Renal cortical epithelial cell (primary cell): Measurements from ENCODE around the gene NAV2. TPM values are rescaled to one million over a fixed set of nuclear protein-coding genes. Genes with fewer than 3 reads are reported as not detected.
A peak's percentile ranks its signal among the peaks of the same experiment; 100 is the strongest.

ENCODE experiments used
- DNase-seq: peaks from one replicate; pipeline ENCODE4 v3.0.0-alpha.2; 2011; ENCODE audit warnings: low read depth
- total RNA-seq: library from RNA; depleted of rRNA; stranded (reverse); fragments of >200 nt; gene quantifications from 2 replicates; pipeline ENCODE4 v1.2.3, GENCODE V29; 2014

Gene NAV2
- total RNA-seq, 1 donor from 2014 or later, result 41.1 TPM

GRCh38 chr11:19811380-19811779 is 98.7 kb downstream of the NAV2 start:
- peak; percentile 48 for DNase-seq

GRCh38 chr11:19812096-19812495 is 99.5 kb downstream of the NAV2 start:
- DNase-seq, result no peak

DNA sequence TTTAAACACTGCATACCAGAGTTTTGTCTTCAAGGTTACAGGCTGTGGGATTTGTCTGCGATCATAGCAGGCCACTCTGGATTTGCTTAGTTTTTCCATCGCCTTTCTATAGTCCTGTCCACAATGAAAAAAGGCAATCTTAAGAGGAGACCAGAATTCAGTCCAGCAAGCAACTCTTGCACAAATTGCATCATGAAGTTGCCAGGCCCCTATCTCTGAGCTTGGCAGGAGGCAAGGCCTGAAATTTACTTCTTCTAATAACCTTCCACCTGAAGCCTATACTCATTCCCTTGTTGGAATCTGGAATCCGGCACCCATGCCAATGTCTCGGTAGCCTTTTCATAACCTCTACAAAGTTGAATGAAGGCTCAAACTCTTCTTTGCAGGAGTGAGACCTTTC is 100.1 kb downstream of the NAV2 start:
- no peak for DNase-seq

- no peak for DNase-seq
Observed at GRCh38 chr11:19813158-19813879, 100.7 kb downstream of the NAV2 start.

GRCh38 chr11:19814421-19814820 is 101.8 kb downstream of the NAV2 start:
- no peak for DNase-seq

- DNase-seq, result no peak
Observed at GRCh38 chr11:19816040-19816439, 103.4 kb downstream of the NAV2 start.

- no peak for DNase-seq
Observed at GRCh38 chr11:19816817-19817216, 104.2 kb downstream of the NAV2 start.

DNA sequence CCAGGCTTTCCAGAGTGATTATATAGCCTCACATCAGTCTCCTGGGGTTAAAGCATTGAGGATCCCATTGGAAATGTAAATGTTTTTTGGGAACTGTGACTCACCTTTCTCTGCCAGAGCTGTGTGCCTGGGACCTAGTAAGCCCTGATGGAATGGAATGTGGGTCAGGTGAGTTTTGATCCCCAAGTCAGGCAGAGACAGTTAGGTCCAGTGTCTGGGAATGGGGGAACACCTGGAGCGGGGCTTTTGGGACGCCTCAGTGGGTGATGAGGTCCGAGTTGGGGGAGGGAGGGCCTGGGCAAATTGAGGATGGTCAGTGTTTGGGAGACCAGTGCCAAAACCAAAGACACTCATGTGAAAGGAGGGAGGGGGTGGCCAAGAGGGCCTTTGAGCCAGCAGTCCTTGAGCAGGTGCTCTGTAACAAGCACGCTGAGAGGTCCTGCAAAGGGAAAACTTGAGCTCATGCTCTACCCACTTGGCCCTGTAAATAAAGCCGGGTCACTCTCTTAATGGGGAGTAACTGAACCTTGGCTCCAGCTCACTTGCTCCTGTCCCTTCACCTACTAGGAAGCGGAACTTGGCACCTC is 104.7 kb downstream of the NAV2 start:
- DNase-seq, result peak; percentile 36

- DNase-seq, result no peak
Observed at GRCh38 chr11:19817870-19818269, 105.2 kb downstream of the NAV2 start.

GRCh38 chr11:19818619-19819018 is 106.0 kb downstream of the NAV2 start:
- no peak for DNase-seq

- DNase-seq, result no peak
Observed at GRCh38 chr11:19819148-19819547, 106.5 kb downstream of the NAV2 start.

- DNase-seq, result peak; percentile 83
Observed at GRCh38 chr11:19820100-19820499, 107.5 kb downstream of the NAV2 start.

- DNase-seq, result peak; percentile 14
Observed at GRCh38 chr11:19821412-19821875, 108.8 kb downstream of the NAV2 start.

DNA sequence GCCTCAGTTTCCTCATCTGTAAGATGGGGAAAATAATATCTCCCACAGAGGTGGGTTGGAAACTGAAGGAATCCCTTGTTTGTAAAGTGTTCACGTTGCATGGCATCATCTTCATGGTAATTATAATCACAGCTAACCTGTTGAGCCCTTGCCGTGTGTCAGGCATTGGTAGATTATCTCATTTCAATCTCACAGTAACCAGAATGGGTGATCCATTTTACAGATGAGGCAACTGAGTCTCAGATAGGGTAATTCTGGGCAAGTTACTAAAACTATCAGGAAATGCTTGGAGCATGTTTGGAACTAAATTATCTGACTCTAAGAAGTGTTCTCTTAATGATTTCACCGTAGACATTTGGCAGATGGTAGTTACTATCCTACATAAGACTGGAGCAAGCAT is 109.4 kb downstream of the NAV2 start:
- no peak for DNase-seq

GRCh38 chr11:19822531-19822930 is 109.9 kb downstream of the NAV2 start:
- DNase-seq, result no peak

- peak; percentile 21 for DNase-seq
Observed at GRCh38 chr11:19826606-19827005, 114.0 kb downstream of the NAV2 start.

GRCh38 chr11:19827399-19828135 is 114.9 kb downstream of the NAV2 start:
- DNase-seq, result no peak

DNA sequence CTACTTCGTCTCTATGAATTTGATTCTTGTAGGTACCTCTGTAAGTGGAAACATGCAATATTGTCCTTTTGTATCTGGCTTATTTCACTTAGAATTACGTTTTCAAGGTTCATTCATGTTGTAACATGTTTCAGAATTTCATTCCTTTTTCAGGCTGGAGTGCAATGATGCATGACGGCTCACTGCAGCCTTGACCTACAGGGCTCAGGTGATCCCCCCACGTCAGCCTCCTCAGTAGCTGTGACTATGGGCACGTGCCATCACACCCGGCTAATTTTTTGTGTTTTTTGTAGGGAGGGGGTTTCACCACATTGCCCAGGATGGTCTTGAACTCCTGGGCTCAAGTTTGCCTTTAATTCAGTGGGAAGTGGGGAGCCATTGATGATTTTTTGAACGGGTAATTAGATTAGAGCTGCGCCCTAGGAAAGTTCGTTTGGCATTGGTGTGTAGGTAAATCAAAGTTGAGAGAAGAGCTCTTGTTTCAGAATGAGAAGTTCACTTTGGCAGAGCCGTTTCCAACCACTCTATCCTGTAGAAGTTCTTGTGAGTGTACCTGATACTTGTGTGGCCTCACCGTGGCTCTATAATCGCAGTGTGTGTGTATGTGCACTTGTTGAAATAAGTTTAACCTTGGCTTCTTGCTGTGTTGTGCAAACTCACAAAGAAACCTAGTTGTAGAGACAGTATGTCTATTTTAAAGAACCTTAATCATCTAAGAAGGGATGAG is 115.9 kb downstream of the NAV2 start:
- peak; percentile 49 for DNase-seq

GRCh38 chr11:19829109-19829837 is 116.6 kb downstream of the NAV2 start:
- peak; percentile 27 for DNase-seq

GRCh38 chr11:19832086-19832750 is 119.6 kb downstream of the NAV2 start:
- no peak for DNase-seq

- DNase-seq, result no peak
Observed at GRCh38 chr11:19832901-19833300, 120.3 kb downstream of the NAV2 start.
